ENCODE data around the gene STK26.
"Not testable (repeated sequence)": the region's sequence is repeated elsewhere in the genome, so short reads cannot be mapped to it uniquely, and the experiment has no call there.

The STK26 gene

GRCh38 chrX:132022967-132023895, at the start of gene STK26:
STK26 (plus strand) TSS chrX:132023302; CDS start chrX:132023618, 316 bp downstream.
- H3K9me3 Mint-ChIP-seq, result no peaks in the 10 kb centered on the region
- H3K4me1 Mint-ChIP-seq (ENCODE audit: low read depth), result peaks cover 30% of the 10 kb centered on the region
- DNase-seq (ENCODE audit: low spot score), result peak; percentile 79
- H3K4me3 Mint-ChIP-seq, result peak within 1 kb of the TSS; percentile 94
- H3K36me3 Mint-ChIP-seq (ENCODE audit: low read depth), result peaks cover 7% of the 10 kb centered on the region
- H3K27me3 Mint-ChIP-seq (ENCODE audit: low read depth), result no peaks in the 10 kb centered on the region
- peak within 1 kb of the TSS; percentile 94 for H3K27ac Mint-ChIP-seq

- Mint-ChIP-seq H3K9me3 (no peaks in the 10 kb centered on the region), H3K27me3 (ENCODE audit: low read depth) (no peaks in the 10 kb centered on the region), H3K4me3 (no peak overlapping the region), H3K4me1 (ENCODE audit: low read depth) (no peaks in the 10 kb centered on the region), H3K36me3 (ENCODE audit: low read depth) (no peaks in the 10 kb centered on the region), H3K27ac (no peak overlapping the region)
- DNase-seq (ENCODE audit: low spot score), result no peak
Observed at GRCh38 chrX:131975851-131976250, 47.3 kb upstream of the STK26 start.

GRCh38 chrX:131977619-131978018, 45.5 kb upstream of the STK26 start:
- H3K4me1 Mint-ChIP-seq (ENCODE audit: low read depth), result peaks cover 2% of the 10 kb centered on the region
- H3K27me3 Mint-ChIP-seq (ENCODE audit: low read depth), result peaks cover 2% of the 10 kb centered on the region
- no peak overlapping the region for H3K4me3 Mint-ChIP-seq
- H3K36me3 Mint-ChIP-seq (ENCODE audit: low read depth), result no peaks in the 10 kb centered on the region
- no peak for DNase-seq (ENCODE audit: low spot score)
- no peak overlapping the region for H3K27ac Mint-ChIP-seq
- no peaks in the 10 kb centered on the region for H3K9me3 Mint-ChIP-seq

DNA sequence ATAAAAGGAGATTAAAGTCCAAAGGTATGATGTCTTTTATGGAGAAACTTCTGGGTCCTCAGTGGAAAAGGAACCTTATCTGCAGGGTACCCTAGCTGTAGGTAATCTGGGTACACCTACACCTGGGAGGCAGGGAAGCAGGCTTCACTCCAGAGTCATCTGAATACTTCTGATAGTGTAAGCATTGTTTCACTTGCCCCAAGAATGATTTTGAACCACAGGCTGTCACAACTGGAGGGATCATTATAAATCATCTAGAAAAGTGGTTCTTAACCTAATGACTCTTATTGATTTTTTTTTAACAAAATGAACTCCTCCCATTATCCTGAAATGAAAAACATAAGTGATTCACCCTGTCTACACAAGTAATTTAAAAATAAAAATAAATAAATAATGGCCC, 44.0 kb upstream of the STK26 start:
- H3K4me3 Mint-ChIP-seq, result no peak overlapping the region
- peaks cover 2% of the 10 kb centered on the region for H3K27me3 Mint-ChIP-seq (ENCODE audit: low read depth)
- peaks cover 11% of the 10 kb centered on the region for H3K4me1 Mint-ChIP-seq (ENCODE audit: low read depth)

GRCh38 chrX:131985526-131986049, 37.5 kb upstream of the STK26 start:
- peaks cover 1% of the 10 kb centered on the region for H3K36me3 Mint-ChIP-seq (ENCODE audit: low read depth)
- peaks cover 33% of the 10 kb centered on the region for H3K4me1 Mint-ChIP-seq (ENCODE audit: low read depth)
- H3K27me3 Mint-ChIP-seq (ENCODE audit: low read depth), result peaks cover 2% of the 10 kb centered on the region
- H3K27ac Mint-ChIP-seq, result peak overlapping the region; percentile 11
- no peaks in the 10 kb centered on the region for H3K9me3 Mint-ChIP-seq
- no peak for DNase-seq (ENCODE audit: low spot score)
- H3K4me3 Mint-ChIP-seq, result no peak overlapping the region

More for the DNA sequence above, 44.0 kb upstream of the STK26 start:
- DNase-seq (ENCODE audit: low spot score), result no peak
- no peaks in the 10 kb centered on the region for H3K9me3 Mint-ChIP-seq
- no peak overlapping the region for H3K27ac Mint-ChIP-seq
- H3K36me3 Mint-ChIP-seq (ENCODE audit: low read depth), result no peaks in the 10 kb centered on the region

- Mint-ChIP-seq H3K9me3 (peaks cover 3% of the 10 kb centered on the region), H3K36me3 (ENCODE audit: low read depth) (peaks cover 1% of the 10 kb centered on the region), H3K4me1 (ENCODE audit: low read depth) (peaks cover 33% of the 10 kb centered on the region), H3K27me3 (ENCODE audit: low read depth) (no peaks in the 10 kb centered on the region), H3K27ac (peak overlapping the region; percentile 98), H3K4me3 (peak overlapping the region; percentile 72)
- no peak for DNase-seq (ENCODE audit: low spot score)
Observed at GRCh38 chrX:131987252-131987651, 35.9 kb upstream of the STK26 start.

GRCh38 chrX:131988236-131988635, 34.9 kb upstream of the STK26 start:
- Mint-ChIP-seq H3K36me3 (ENCODE audit: low read depth) (peaks cover 1% of the 10 kb centered on the region), H3K27ac (peak overlapping the region; percentile 39), H3K27me3 (ENCODE audit: low read depth) (no peaks in the 10 kb centered on the region), H3K4me1 (ENCODE audit: low read depth) (peaks cover 25% of the 10 kb centered on the region), H3K4me3 (no peak overlapping the region), H3K9me3 (peaks cover 3% of the 10 kb centered on the region)
- no peak for DNase-seq (ENCODE audit: low spot score)

DNA sequence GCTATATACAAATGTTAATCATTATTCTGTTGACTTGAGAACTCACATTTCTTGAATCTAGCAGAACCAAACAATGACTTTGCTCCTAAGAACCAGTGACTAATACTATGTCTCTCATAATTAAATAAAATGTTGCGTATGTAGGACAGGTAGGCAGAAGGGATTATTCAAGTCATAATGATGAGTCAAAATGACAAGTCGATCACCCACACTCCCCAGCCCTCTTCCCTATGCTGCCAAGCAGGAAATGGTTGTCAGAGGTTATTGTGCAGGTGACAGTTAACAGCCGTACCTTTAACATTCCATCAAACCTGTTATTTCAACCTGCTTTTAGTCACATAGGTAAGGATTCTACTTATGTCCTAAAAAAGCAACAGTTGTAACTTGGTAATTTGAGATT, 22.0 kb upstream of the STK26 start:
- no peak overlapping the region for H3K27ac Mint-ChIP-seq
- no peaks in the 10 kb centered on the region for H3K36me3 Mint-ChIP-seq (ENCODE audit: low read depth)
- no peaks in the 10 kb centered on the region for H3K27me3 Mint-ChIP-seq (ENCODE audit: low read depth)
- H3K4me3 Mint-ChIP-seq, result no peak overlapping the region
- no peaks in the 10 kb centered on the region for H3K9me3 Mint-ChIP-seq
- DNase-seq (ENCODE audit: low spot score), result no peak
- peaks cover 12% of the 10 kb centered on the region for H3K4me1 Mint-ChIP-seq (ENCODE audit: low read depth)

GRCh38 chrX:132004728-132005127, 18.4 kb upstream of the STK26 start:
- DNase-seq (ENCODE audit: low spot score), result no peak
- no peaks in the 10 kb centered on the region for H3K27me3 Mint-ChIP-seq (ENCODE audit: low read depth)
- H3K4me3 Mint-ChIP-seq, result no peak overlapping the region
- peaks cover 2% of the 10 kb centered on the region for H3K36me3 Mint-ChIP-seq (ENCODE audit: low read depth)
- no peaks in the 10 kb centered on the region for H3K9me3 Mint-ChIP-seq
- no peak overlapping the region for H3K27ac Mint-ChIP-seq
- H3K4me1 Mint-ChIP-seq (ENCODE audit: low read depth), result peaks cover 15% of the 10 kb centered on the region

DNA sequence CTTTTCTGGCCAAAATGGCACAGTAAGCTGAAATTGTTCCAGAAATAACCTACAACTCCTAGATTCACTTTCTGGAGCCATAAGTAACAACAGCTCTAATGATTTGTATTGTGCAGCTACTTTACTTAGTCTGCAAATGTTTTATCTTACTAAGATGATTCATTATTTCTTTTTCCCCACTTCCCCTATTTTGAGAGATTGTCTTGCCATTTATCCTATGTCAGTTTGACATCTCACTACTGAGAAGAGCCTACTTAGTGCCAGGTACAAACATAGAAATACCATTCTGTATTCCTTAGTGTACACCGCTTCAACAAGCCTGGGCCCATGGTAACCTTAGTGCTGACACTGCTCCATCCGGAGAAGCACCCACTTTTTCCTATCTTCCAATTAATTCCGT, 13.8 kb upstream of the STK26 start:
- H3K9me3 Mint-ChIP-seq, result no peaks in the 10 kb centered on the region
- H3K4me3 Mint-ChIP-seq, result no peak overlapping the region
- peaks cover 2% of the 10 kb centered on the region for H3K36me3 Mint-ChIP-seq (ENCODE audit: low read depth)
- no peak for DNase-seq (ENCODE audit: low spot score)
- no peaks in the 10 kb centered on the region for H3K27me3 Mint-ChIP-seq (ENCODE audit: low read depth)
- H3K4me1 Mint-ChIP-seq (ENCODE audit: low read depth), result peaks cover 11% of the 10 kb centered on the region
- no peak overlapping the region for H3K27ac Mint-ChIP-seq

DNA sequence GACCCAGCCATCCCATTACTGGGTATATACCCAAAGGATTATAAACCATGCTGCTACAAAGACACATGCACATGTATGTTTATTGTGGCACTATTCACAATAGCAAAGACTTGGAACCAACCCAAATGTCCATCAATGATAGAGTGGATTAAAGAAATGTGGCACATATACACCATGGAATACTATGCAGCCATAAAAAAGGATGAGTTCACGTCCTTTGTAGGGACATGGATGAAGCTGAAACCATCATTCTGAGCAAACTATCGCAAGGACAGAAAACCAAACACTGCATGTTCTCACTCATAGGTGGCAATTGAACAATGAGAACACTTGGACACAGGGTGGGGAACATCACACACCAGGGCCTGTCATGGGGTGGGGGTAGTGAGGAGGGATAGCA, 12.9 kb upstream of the STK26 start:
- not testable (repeated sequence) for H3K9me3 Mint-ChIP-seq; H3K27me3 Mint-ChIP-seq (ENCODE audit: low read depth); DNase-seq (ENCODE audit: low spot score); H3K4me1 Mint-ChIP-seq (ENCODE audit: low read depth); H3K27ac Mint-ChIP-seq; H3K36me3 Mint-ChIP-seq (ENCODE audit: low read depth); H3K4me3 Mint-ChIP-seq

GRCh38 chrX:132015875-132016274, 7.2 kb upstream of the STK26 start:
- H3K27me3 Mint-ChIP-seq (ENCODE audit: low read depth), result no peaks in the 10 kb centered on the region
- no peak overlapping the region for H3K4me3 Mint-ChIP-seq
- DNase-seq (ENCODE audit: low spot score), result no peak
- no peaks in the 10 kb centered on the region for H3K9me3 Mint-ChIP-seq
- H3K4me1 Mint-ChIP-seq (ENCODE audit: low read depth), result peaks cover 23% of the 10 kb centered on the region
- H3K36me3 Mint-ChIP-seq (ENCODE audit: low read depth), result peaks cover 2% of the 10 kb centered on the region
- H3K27ac Mint-ChIP-seq, result no peak overlapping the region

GRCh38 chrX:132016628-132017430, 6.3 kb upstream of the STK26 start:
- Mint-ChIP-seq H3K4me3 (peak overlapping the region; percentile 38), H3K4me1 (ENCODE audit: low read depth) (peaks cover 29% of the 10 kb centered on the region), H3K27ac (peak overlapping the region; percentile 75), H3K36me3 (ENCODE audit: low read depth) (peaks cover 2% of the 10 kb centered on the region), H3K27me3 (ENCODE audit: low read depth) (no peaks in the 10 kb centered on the region), H3K9me3 (no peaks in the 10 kb centered on the region)
- no peak for DNase-seq (ENCODE audit: low spot score)
